Gastrocnemius medialis (tissue), 4 donors: ENCODE results near the gene ZSCAN10. TPM values are rescaled to one million over a fixed set of nuclear protein-coding genes. Genes with fewer than 3 reads are reported as not detected.

ENCODE experiments used
- ATAC-seq, 2 donors: fragments of 150-250 bp; one replicate each; pipeline ENCODE4 v1.9.1; 2016
- DNase-seq, 2 donors: peaks; one replicate each; pipeline ENCODE4 v3.0.0-alpha.2; 2019
- H3K27ac ChIP-seq, 4 donors: fragments of 200-600 bp; sonication (generic); 1 replicate in 1 of 4; 2 replicates in 3 of 4; pipeline ENCODE4 v1.5.1; 2016 to 2018; ENCODE audit warnings: mild to moderate bottlenecking in 2 of 4, moderate library complexity in 1 of 4
- H3K27me3 ChIP-seq, 3 donors: fragments of 200-600 bp; sonication (generic) in 2 of 3; 1 replicate in 1 of 3; 2 replicates in 2 of 3; pipeline versions ENCODE4 v1.5.1 to v1.6.0; 2016 to 2019; ENCODE audit warnings: mild to moderate bottlenecking in 1 of 3, moderate library complexity in 1 of 3
- H3K36me3 ChIP-seq, 2 donors: fragments of 200-600 bp; sonication (generic) in 1 of 2; one replicate each; pipeline ENCODE4 v1.5.1; 2017 to 2018
- H3K4me1 ChIP-seq, 2 donors: fragments of 200-600 bp; sonication (generic) in 1 of 2; one replicate each; pipeline ENCODE4 v1.5.1; 2016 to 2017; ENCODE audit warnings: mild to moderate bottlenecking in 2 of 2
- H3K4me3 ChIP-seq, 4 donors: fragments of 200-600 bp; sonication (generic) in 3 of 4; 1 replicate in 1 of 4; 2 replicates in 3 of 4; pipeline ENCODE4 v1.5.1; 2016 to 2019; ENCODE audit warnings: mild to moderate bottlenecking in 2 of 4
- H3K9me3 ChIP-seq, 3 donors: fragments of 200-600 bp; sonication (generic) in 2 of 3; 1 replicate in 1 of 3; 2 replicates in 2 of 3; pipeline ENCODE4 v1.5.1; 2016 to 2019
- CTCF ChIP-seq, 5 experiments: fragments of 450-650 bp in 3 of 5; fragments of 200-600 bp in 2 of 5; sonication (generic) in 2 of 5; IDR thresholded peaks in 4 of 5; conservative IDR thresholded peaks in 1 of 5; 1 replicate in 4 of 5; 2 replicates in 1 of 5; pipeline ENCODE4 v1.5.1; 2016 to 2019; ENCODE audit warnings: antibody characterized with exemption in 5 of 5, mild to moderate bottlenecking in 3 of 5, moderate library complexity in 3 of 5
- POLR2A ChIP-seq, 2 donors: fragments of 450-650 bp; IDR thresholded peaks; one replicate each; pipeline ENCODE4 v1.6.1; 2017; ENCODE audit warnings: antibody characterized with exemption in 2 of 2, mild to moderate bottlenecking in 2 of 2, moderate library complexity in 2 of 2
- in situ Hi-C, 4 donors: fragments of 200-750 bp; cut with MboI; loops; one replicate each; pipeline versions ENCODE4 v1.15.0 to v1.8.0; 2017; ENCODE audit warnings: low sequenced_read_pairs in 4 of 4
- intact Hi-C: fragments of 100-400 bp; cut with DNase I; formaldehyde crosslinking; loops from one replicate; pipeline ENCODE4 v1.15.1; 2023; ENCODE audit warnings: low total_unique reads
- total RNA-seq, 4 donors: library from RNA; depleted of rRNA; stranded (reverse); fragments of >200 nt; gene quantifications; one replicate each; pipeline versions ENCODE4 v1.1.0 to v1.2.3, GENCODE V29; 2016

The ZSCAN10 gene
- not detected for total RNA-seq

- in situ Hi-C loops (no loop called here), intact Hi-C loops (no loop called here)
- ATAC-seq: no peak
- Histone ChIP-seq H3K27ac (peak within 1 kb of the TSS in 3 of 4 donors; percentile 7 to 58 (median 9)), H3K36me3 (no peaks in the 10 kb centered on the region), H3K27me3 (no peaks in the 10 kb centered on the region), H3K9me3 (no peaks in the 10 kb centered on the region), H3K4me3 (peak within 1 kb of the TSS in 3 of 4 donors; percentile 27 to 54 (median 39)), H3K4me1 (peaks cover 11% of the 10 kb centered on the region in 2 donors)
- TF ChIP-seq POLR2A (IDR thresholded peaks at IDR 0.05): no peak
- TF ChIP-seq CTCF (IDR thresholded peaks at IDR 0.05 in 4 of 5, conservative IDR thresholded peaks at IDR 0.05 in 1 of 5): no peak
- no peak for DNase-seq
Measured at GRCh38 chr16:3098459-3099394, at the start of gene ZSCAN10. Gene ZSCAN10 (minus strand): TSS chr16:3099294. CDS start chr16:3092937, 6,357 bp downstream.

GRCh38 chr16:3148256-3149192 is 49.4 kb upstream of the ZSCAN10 start:
- ATAC-seq (no peak), DNase-seq (no peak)
- Histone ChIP-seq H3K4me1 (peaks cover 25 to 32% of the 10 kb centered on the region in 2 donors), H3K27ac (no peak overlapping the region), H3K36me3 (no peaks in the 10 kb centered on the region), H3K4me3 (no peak overlapping the region), H3K9me3 (no peaks in the 10 kb centered on the region), H3K27me3 (peaks cover 8 to 22% (median 11%) of the 10 kb centered on the region in 3 donors)
- in situ Hi-C loops: no loop called here
- TF ChIP-seq CTCF (IDR thresholded peaks at IDR 0.05 in 4 of 5, conservative IDR thresholded peaks at IDR 0.05 in 1 of 5) (no peak), POLR2A (IDR thresholded peaks at IDR 0.05) (no peak)
- intact Hi-C loops: loop anchor here (10.0 kb wide), 1 partner anchor 264 kb away; the partner anchor contains the start of gene FLYWCH2

- TF ChIP-seq POLR2A (IDR thresholded peaks at IDR 0.05): no peak
- TF ChIP-seq CTCF (IDR thresholded peaks at IDR 0.05 in 4 of 5, conservative IDR thresholded peaks at IDR 0.05 in 1 of 5): no peak
- ATAC-seq (no peak), DNase-seq (no peak)
- peaks cover 32 to 38% of the 10 kb centered on the region in 2 donors for H3K4me1 ChIP-seq
- no peak overlapping the region for H3K27ac ChIP-seq
- peaks cover 3 to 21% (median 11%) of the 10 kb centered on the region in 3 donors for H3K27me3 ChIP-seq
- no peaks in the 10 kb centered on the region for H3K36me3 ChIP-seq
- in situ Hi-C loops: no loop called here
- no peaks in the 10 kb centered on the region for H3K9me3 ChIP-seq
- intact Hi-C loops: loop anchor here (10.0 kb wide), 1 partner anchor 263 kb away; the partner anchor contains the start of gene FLYWCH2
- H3K4me3 ChIP-seq: no peak overlapping the region
Measured at GRCh38 chr16:3147757-3148104, 48.6 kb upstream of the ZSCAN10 start.

- peaks cover 3 to 16% (median 11%) of the 10 kb centered on the region in 3 donors for H3K27me3 ChIP-seq
- H3K36me3 ChIP-seq: no peaks in the 10 kb centered on the region
- H3K27ac ChIP-seq: no peak overlapping the region
- ATAC-seq (no peak), DNase-seq (no peak)
- in situ Hi-C loops (no loop called here), intact Hi-C loops (loop anchor here (10.0 kb wide), 1 partner anchor 262 kb away; the partner anchor contains the start of gene FLYWCH2)
- peaks cover 37 to 43% of the 10 kb centered on the region in 2 donors for H3K4me1 ChIP-seq
- H3K4me3 ChIP-seq: no peak overlapping the region
- no peaks in the 10 kb centered on the region for H3K9me3 ChIP-seq
- TF ChIP-seq POLR2A (IDR thresholded peaks at IDR 0.05): no peak
- TF ChIP-seq CTCF (IDR thresholded peaks at IDR 0.05 in 4 of 5, conservative IDR thresholded peaks at IDR 0.05 in 1 of 5): no peak
Measured at GRCh38 chr16:3147046-3147756, 48.1 kb upstream of the ZSCAN10 start.
